ENCODE data around the gene USP43.
A peak's percentile ranks its signal among the peaks of the same experiment; 100 is the strongest.
"Not testable (repeated sequence)": the region's sequence is repeated elsewhere in the genome, so short reads cannot be mapped to it uniquely, and the experiment has no call there.

The USP43 gene

GRCh38 chr17:9644910-9645751 lies at the start of gene USP43:
Gene USP43, plus strand, starts transcription at chr17:9645517. Its CDS starts 116 bp downstream, at chr17:9645633.
- peak; percentile 7 for DNase-seq

DNA sequence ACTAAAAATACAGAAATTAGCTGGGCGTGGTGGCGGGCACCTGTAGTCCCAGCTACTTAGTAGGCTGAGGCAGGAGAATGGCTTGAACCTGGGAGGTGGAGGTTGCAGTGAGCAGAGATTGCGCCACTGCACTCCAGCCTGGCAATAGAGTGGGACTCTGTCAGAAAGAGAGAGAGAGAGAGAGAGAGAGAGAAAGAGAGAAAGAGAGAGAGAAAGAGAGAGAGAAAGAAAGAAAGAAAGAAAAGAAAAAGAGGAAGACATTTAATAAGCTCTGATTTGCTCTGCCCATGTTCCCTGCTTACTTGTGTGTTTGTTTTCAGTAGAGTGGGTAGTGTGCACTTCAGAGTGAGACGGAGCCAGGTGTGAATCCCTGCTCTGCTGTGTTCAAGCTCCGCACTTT lies 47.7 kb upstream of the USP43 start:
- not testable (repeated sequence) for DNase-seq

DNA sequence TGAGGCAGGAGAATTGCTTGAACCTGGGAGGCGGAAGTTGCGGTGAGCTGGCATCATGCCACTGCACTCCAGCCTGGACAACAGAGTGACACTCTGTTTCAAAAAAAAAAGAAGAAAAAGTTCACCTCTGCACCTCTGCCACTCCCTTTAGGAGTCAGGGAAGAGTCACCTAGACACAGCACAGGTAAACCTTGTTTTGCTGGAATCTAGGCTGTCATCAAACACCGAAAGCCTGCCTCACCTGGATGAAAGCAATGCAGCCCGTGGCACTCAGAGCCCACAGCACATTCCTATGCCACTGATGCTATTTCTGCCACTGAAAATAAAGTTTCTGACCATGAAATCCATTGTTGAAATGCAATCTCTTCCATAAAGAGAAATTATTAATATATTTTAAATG lies 46.7 kb upstream of the USP43 start:
- DNase-seq = no peak

DNA sequence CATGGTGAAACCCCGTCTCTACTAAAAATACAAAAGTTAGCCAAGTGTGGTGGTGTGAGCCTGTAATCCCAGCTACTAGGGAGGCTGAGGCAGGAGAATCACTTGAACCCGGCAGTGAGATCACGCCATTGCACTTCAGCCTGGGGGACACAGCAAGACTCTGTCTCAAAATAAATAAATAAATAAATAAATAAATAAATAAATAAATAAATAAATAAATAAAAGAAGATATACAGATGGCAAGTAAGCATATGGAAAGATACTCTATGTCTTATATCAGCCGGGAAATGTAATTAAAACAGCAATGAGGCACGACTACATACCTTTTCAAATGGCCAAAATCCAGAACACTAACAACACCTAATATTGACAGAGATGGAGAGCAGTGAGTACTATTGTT lies 40.7 kb upstream of the USP43 start:
- not testable (repeated sequence) for DNase-seq

- no peak for DNase-seq
Measured at GRCh38 chr17:9606453-9606852, 38.9 kb upstream of the USP43 start.

GRCh38 chr17:9607058-9607457 lies 38.3 kb upstream of the USP43 start:
- not testable (repeated sequence) for DNase-seq

GRCh38 chr17:9611557-9611956 lies 33.8 kb upstream of the USP43 start:
- no peak for DNase-seq

DNA sequence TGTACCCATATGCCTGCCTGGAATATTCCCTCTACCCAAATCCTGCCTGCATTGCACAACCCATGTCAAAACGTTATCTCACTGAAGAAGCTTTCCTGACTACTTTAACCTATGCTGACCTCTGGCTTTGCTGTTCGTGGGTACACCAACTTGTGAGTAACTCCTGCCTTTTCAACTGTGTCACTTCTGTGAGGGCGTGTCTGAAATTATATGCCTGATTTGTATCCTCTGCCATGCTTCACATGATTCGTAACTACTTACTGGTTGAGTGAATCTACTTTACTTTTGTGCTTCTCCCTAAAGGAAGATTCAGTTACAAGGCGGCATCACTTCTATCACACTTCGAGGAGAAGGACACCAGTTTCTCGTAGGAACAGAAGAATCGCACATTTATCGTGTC lies 33.3 kb upstream of the USP43 start:
- DNase-seq = no peak

DNA sequence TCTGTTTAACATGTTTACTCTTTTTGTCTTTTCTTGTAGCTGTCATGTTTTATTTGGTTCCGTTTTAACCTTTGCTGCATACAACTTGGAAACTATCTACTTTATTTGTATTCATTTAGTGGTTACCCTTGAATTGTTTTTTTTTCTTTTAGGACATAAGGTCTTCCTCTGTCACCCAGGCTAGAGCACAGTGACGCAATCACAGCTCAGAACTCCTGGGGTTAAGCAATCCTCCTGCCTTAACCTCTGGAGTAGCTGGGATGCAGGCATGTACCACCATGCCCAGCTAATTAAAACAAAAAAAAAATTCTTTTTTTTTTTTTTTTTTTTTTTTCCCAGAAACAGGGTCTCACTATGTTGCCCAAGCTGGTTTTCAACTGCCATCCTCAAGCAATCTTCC lies 29.8 kb upstream of the USP43 start:
- DNase-seq = no peak

DNA sequence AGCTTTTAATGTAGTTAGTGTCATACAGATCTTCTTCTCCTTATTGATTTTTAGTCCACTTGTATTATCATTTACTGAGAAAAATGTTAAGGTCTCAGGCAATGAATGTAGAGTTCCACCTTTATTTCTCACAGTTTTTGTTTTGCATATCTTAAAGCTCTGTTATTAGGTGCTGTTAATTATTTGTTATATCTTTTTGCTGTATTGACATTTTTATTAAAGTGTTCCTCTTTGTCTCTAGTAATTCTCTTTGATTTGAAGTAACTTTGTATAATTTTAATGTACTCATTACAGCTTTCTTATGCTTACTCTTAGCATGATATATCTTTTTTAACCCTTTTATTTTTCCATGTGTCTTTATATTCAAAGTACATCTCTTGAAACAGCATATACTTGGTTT lies 22.4 kb upstream of the USP43 start:
- no peak for DNase-seq

- no peak for DNase-seq
Measured at GRCh38 chr17:9628509-9628908, 16.8 kb upstream of the USP43 start.

DNA sequence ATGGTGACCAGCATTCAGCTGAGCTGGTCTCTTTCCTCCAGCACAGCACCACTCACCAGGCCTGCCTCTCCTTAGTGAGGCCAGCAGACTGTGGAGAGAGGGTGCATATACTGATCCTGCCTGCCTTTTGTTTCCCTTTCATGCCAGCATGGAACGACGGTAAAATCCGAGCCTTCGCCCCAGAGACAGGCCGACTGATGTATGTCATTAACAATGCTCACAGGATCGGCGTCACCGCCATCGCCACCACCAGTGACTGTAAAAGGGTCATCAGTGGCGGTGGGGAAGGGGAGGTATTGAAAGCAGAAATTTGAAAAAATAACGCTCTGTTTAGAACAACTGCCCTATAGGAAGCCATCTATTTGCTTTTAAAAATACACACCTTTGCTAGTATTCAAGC lies 12.6 kb upstream of the USP43 start:
- DNase-seq = no peak

DNA sequence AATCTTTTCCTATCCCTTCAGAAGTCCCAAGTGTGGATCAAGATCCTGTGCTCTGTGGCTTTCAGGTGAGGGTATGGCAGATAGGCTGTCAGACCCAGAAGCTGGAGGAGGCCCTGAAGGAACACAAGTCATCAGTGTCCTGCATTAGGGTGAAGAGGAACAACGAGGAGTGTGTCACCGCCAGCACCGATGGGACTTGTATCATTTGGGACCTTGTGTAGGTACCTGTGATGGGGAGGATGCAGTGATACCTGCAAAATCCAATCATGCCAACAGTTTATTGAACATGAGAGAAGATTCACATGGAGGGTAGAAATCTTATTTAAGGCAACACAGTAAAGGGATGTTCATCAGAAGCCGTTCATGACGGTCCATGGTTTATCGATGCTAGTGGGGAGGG lies 10.0 kb upstream of the USP43 start:
- DNase-seq = no peak

DNA sequence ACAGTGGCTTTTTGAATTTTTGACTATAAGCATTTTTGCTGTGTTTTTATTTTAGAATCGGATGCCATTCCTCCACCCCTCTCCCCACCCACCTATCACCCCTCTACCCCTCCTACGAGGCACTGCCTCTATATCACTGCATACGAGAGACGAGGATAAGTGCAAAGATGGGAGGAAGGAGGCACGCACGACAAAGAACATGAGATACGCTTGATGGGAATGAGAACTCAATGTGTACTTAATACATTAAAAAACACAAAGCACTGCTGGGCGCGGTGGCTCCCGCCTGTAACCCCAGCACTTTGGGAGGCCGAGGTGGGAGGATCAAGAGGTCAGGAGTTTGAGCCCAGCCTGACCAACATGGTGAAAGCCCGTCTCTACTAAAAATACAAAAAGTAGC lies 8.8 kb upstream of the USP43 start:
- DNase-seq = no peak

GRCh38 chr17:9640388-9640787 lies 4.9 kb upstream of the USP43 start:
- not testable (repeated sequence) for DNase-seq

DNA sequence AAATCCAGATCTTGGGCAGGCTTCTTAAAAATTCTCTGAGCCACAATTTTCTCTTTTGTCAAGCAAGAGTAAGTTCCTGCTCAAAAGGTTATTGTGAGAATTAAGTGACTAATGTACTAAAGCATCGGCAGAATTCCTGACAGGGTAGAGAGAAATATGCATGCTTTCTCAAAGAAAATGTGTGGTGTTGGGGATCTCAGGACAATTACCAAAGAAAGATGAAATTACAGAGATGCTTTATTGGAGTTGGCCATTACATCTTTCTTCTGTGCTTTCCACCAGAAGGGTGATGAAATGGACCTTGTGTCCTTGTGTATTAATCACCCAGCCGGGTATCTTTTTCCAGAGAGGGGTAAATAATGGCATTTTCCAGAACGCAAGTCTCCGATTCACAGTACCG lies 1.7 kb upstream of the USP43 start:
- DNase-seq = no peak

- peak; percentile 8 for DNase-seq
Measured at GRCh38 chr17:9645851-9646545, 681 bp downstream of the USP43 start.

DNA sequence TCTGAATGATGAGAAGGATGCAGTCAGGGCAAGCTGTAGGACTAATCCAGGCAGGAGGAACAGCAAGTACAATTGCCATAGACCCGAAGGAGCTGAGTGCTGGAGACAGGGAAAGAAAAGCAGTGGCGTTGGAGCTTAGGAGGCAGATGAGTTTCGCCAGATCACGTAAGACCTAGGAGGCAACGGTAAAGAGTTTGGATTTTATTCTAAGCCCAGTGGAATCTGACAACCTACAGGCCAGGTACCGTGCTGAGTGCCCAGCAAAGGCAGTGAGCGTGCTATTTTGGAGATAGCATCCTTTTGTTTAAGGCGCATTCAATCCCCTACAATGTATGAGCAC lies 1.2 kb downstream of the USP43 start:
- DNase-seq = no peak

DNA sequence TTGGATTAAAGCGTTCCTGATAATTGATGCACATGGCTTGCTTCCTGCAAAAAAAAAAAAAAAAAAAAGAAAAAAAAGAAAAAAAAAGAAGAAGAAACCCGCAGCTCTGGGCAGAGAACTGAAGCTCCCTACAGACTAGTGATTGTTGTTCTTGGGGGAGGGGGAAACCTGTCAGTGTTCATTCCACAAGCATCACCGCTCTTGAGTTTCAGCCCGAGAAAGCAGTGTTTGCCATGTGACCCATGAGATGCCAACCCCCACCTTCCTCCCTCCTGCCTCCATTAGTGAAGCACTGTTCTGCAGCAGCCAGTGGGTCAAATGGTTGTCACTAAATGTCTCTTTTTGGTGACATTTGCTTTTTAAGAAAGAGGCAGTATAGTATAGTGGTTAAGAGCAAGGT lies 1.7 kb downstream of the USP43 start:
- DNase-seq = no peak

DNA sequence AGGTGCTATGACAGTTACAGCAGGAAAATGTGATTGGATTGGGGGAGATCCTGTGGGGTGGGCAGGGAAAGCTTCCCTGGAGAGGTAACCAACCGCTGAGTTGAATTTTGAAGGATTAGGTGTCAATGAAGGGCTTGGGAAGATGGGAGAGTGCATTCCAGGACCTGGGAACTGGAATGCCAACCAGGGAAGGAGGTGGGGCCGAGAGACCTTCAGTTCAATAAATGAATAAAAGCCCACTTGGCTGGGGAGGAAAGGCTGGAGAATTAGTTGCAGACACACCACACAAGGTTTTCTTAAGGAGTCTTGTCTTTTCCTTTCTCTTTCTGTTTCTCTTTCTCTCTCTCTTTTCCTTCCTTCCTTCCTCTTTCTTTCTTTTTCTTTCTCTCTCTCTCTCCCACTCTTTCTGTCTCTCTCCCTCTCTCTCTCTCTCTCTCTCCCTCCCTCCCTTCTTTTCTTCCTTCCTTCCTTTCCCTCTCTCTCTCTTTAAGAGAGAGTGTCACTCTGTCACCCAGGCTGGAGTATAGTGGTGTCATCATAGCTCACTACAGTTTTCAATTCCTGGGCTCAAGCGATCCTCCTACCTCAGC lies 3.3 kb downstream of the USP43 start:
- no peak for DNase-seq

GRCh38 chr17:9658593-9659211 lies 13.4 kb downstream of the USP43 start:
- DNase-seq = no peak

- no peak for DNase-seq
Measured at GRCh38 chr17:9661027-9661426, 15.7 kb downstream of the USP43 start.

DNA sequence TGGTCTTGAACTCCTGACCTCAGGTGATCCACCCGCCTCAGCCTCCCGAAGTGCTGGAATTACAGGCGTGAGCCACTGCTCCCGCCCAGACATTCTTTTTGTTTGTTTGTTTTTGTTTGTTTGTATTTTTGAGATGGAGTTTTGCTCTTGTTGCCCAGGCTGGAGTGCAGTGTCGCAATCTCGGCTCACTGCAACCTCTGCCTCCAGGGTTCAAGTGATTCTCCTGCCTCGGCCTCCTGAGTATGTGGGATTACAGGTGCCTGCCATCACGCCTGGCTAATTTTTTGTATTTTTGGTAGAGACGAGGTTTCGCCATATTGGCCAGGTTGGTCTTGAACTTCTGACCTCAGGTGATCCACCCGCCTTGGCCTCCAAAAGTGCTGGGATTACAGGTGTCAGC lies 18.2 kb downstream of the USP43 start:
- DNase-seq = not testable (repeated sequence)
